Mesenchymal stem cell (in vitro differentiated cells and primary cell): ENCODE results near the gene MXRA7. TPM values are rescaled to one million over a fixed set of nuclear protein-coding genes. Genes with fewer than 3 reads are reported as not detected.
A peak's percentile ranks its signal among the peaks of the same experiment; 100 is the strongest.

Source experiments
- DNase-seq: peaks from one replicate; pipeline ENCODE4 v3.0.0-alpha.2; 2013
- H2AFZ ChIP-seq: one replicate; pipeline ENCODE4 v1.6.1; 2013; ENCODE audit warnings: low read depth, mild to moderate bottlenecking, control low read depth, inconsistent platforms, low read length, moderate library complexity
- H2AK5ac ChIP-seq: 2 replicates; pipeline ENCODE4 v1.6.1; 2013; ENCODE audit warnings: low read length, moderate library complexity, mild to moderate bottlenecking, inconsistent platforms; ENCODE audit not compliant: severe bottlenecking
- H2BK120ac ChIP-seq: one replicate; pipeline ENCODE4 v1.6.1; 2013; ENCODE audit warnings: low read depth, mild to moderate bottlenecking, inconsistent platforms, low read length, moderate library complexity
- H2BK12ac ChIP-seq, 2 experiments: one replicate each; pipeline ENCODE4 v1.6.1; 2013; ENCODE audit warnings: inconsistent platforms in 2 of 2, low read length in 2 of 2, mild to moderate bottlenecking in 2 of 2, moderate library complexity in 2 of 2, control low read depth in 1 of 2
- H2BK15ac ChIP-seq: one replicate; pipeline ENCODE4 v1.6.1; 2013; ENCODE audit warnings: mild to moderate bottlenecking, low read depth, inconsistent platforms; ENCODE audit not compliant: poor library complexity, severe bottlenecking
- H2BK5ac ChIP-seq: 2 replicates; pipeline ENCODE4 v1.6.1; 2013; ENCODE audit warnings: low read depth, mild to moderate bottlenecking, low read length, control low read depth, inconsistent platforms; ENCODE audit not compliant: poor library complexity, severe bottlenecking
- H3K14ac ChIP-seq, 2 experiments: one replicate each; pipeline ENCODE4 v1.6.1; 2013; ENCODE audit warnings: inconsistent platforms in 2 of 2, low read length in 2 of 2, control low read depth in 1 of 2, mild to moderate bottlenecking in 1 of 2, moderate library complexity in 1 of 2
- H3K18ac ChIP-seq, 2 experiments: one replicate each; pipeline ENCODE4 v1.6.1; 2013; ENCODE audit warnings: inconsistent platforms in 2 of 2, low read length in 2 of 2, control low read depth in 1 of 2, low read depth in 1 of 2, mild to moderate bottlenecking in 1 of 2
- H3K23ac ChIP-seq, 2 experiments: one replicate each; pipeline ENCODE4 v1.6.1; 2013; ENCODE audit warnings: inconsistent platforms in 2 of 2, low read length in 2 of 2, mild to moderate bottlenecking in 2 of 2, moderate library complexity in 2 of 2, control low read depth in 1 of 2
- H3K27ac ChIP-seq: 2 replicates; pipeline ENCODE4 v1.5.1; 2013; ENCODE audit warnings: mild to moderate bottlenecking, moderate library complexity, low read length, control low read depth, inconsistent platforms; ENCODE audit not compliant: poor library complexity, severe bottlenecking
- H3K27me3 ChIP-seq, 2 experiments: 2 replicates each; pipeline versions ENCODE4 v1.6.1 to v1.7.0; 2013; ENCODE audit warnings: low read length in 2 of 2, mild to moderate bottlenecking in 2 of 2, moderate library complexity in 2 of 2, control low read depth in 1 of 2, inconsistent platforms in 1 of 2; ENCODE audit not compliant: control insufficient read depth in 1 of 2, insufficient read depth in 1 of 2
- H3K36me3 ChIP-seq, 2 experiments: 2 replicates each; pipeline versions ENCODE4 v1.6.1 to v1.7.0; 2013; ENCODE audit warnings: low read length in 2 of 2, control low read depth in 1 of 2, inconsistent platforms in 1 of 2, low read depth in 1 of 2, mild to moderate bottlenecking in 1 of 2; ENCODE audit not compliant: insufficient read depth in 2 of 2, control insufficient read depth in 1 of 2
- H3K4ac ChIP-seq, 2 experiments: one replicate each; pipeline ENCODE4 v1.6.1; 2013; ENCODE audit warnings: inconsistent platforms in 2 of 2, low read length in 2 of 2, mild to moderate bottlenecking in 2 of 2, moderate library complexity in 2 of 2, control low read depth in 1 of 2, low read depth in 1 of 2
- H3K4me1 ChIP-seq: 2 replicates; pipeline ENCODE4 v1.6.1; 2013; ENCODE audit warnings: low read depth, low read length, control low read depth; ENCODE audit not compliant: control insufficient read depth, insufficient read depth
- H3K4me2 ChIP-seq: 2 replicates; pipeline ENCODE4 v1.6.1; 2013; ENCODE audit warnings: low read length, mild to moderate bottlenecking, inconsistent platforms; ENCODE audit not compliant: poor library complexity, severe bottlenecking
- H3K4me3 ChIP-seq, 2 experiments: 2 replicates each; pipeline versions ENCODE4 v1.5.1 to v1.7.0; 2013; ENCODE audit warnings: low read length in 2 of 2, mild to moderate bottlenecking in 2 of 2, control low read depth in 1 of 2, low read depth in 1 of 2; ENCODE audit not compliant: insufficient read depth in 1 of 2
- H3K79me1 ChIP-seq: replicated peaks from 2 replicates; pipeline ENCODE4 v1.6.1; 2013; ENCODE audit warnings: mild to moderate bottlenecking, control low read depth, low read length, inconsistent platforms; ENCODE audit not compliant: poor library complexity, severe bottlenecking
- H3K9ac ChIP-seq: 2 replicates; pipeline ENCODE4 v1.7.0; 2013; ENCODE audit warnings: mild to moderate bottlenecking, low read length, moderate library complexity
- H3K9me3 ChIP-seq: 2 replicates; pipeline ENCODE4 v1.7.0; 2013; ENCODE audit warnings: mild to moderate bottlenecking, low read length; ENCODE audit not compliant: control insufficient read depth
- H4K8ac ChIP-seq: one replicate; pipeline ENCODE4 v1.6.1; 2013; ENCODE audit warnings: inconsistent platforms, mild to moderate bottlenecking, low read length, moderate library complexity
- H4K91ac ChIP-seq: one replicate; pipeline ENCODE4 v1.6.1; 2013; ENCODE audit warnings: mild to moderate bottlenecking, low read length, inconsistent platforms
- WGBS: methylation state at CpG from one replicate; pipeline ENCODE4 v1.1.7; 2013; ENCODE audit warnings: mixed read lengths; 5-methylcytosine and 5-hydroxymethylcytosine counted together
- polyA plus RNA-seq, 2 experiments: library from polyadenylated mRNA; stranded (reverse); fragments of 200-250 nt; gene quantifications; one replicate each; pipeline ENCODE4 v1.2.3, GENCODE V29; 2013

MXRA7 gene
- 167 TPM for polyA plus RNA-seq (2013, experiment 1 of 2)
- polyA plus RNA-seq (2013, experiment 2 of 2): 173 TPM

GRCh38 chr17:76710863-76711611, at the start of gene MXRA7:
Gene MXRA7 (minus strand): TSS chr17:76710965. CDS start chr17:76710946, 19 bp downstream.
- H2AFZ ChIP-seq: no peak within 1 kb of the TSS
- WGBS: 3% methylated on average over 42 of the region's 56 CpGs

GRCh38 chr17:76758570-76758969, 47.8 kb upstream of the MXRA7 start:
- no peak overlapping the region for H3K27ac ChIP-seq
- no peak overlapping the region for H3K4me3 ChIP-seq
- peaks cover 7 to 49% of the 10 kb centered on the region in 2 experiments for H3K36me3 ChIP-seq
- 100% methylated on average over 2 of the region's 3 CpGs for WGBS
- H4K91ac ChIP-seq: no peak overlapping the region
- DNase-seq: no peak
- H3K4ac ChIP-seq: no peak overlapping the region
- H3K79me1 ChIP-seq: no peaks in the 10 kb centered on the region
- no peak overlapping the region for H2AK5ac ChIP-seq
- H2BK15ac ChIP-seq: no peak overlapping the region
- no peak overlapping the region for H2BK5ac ChIP-seq
- H3K4me2 ChIP-seq: no peak overlapping the region
- H3K14ac ChIP-seq: no peak overlapping the region
- no peak overlapping the region for H4K8ac ChIP-seq
- H2BK120ac ChIP-seq: no peak overlapping the region
- no peaks in the 10 kb centered on the region for H3K27me3 ChIP-seq
- peaks cover 3% of the 10 kb centered on the region for H3K4me1 ChIP-seq
- no peak overlapping the region for H3K18ac ChIP-seq
- H3K23ac ChIP-seq: no peak overlapping the region
- H3K9me3 ChIP-seq: no peaks in the 10 kb centered on the region
- no peak overlapping the region for H2AFZ ChIP-seq
- H3K9ac ChIP-seq: no peak overlapping the region
- H2BK12ac ChIP-seq: no peak overlapping the region

More at GRCh38 chr17:76710863-76711611, at the start of gene MXRA7:
- Histone ChIP-seq H3K9me3 (no peaks in the 10 kb centered on the region), H3K23ac (peak within 1 kb of the TSS in 1 of 2 experiments; percentile 99), H3K4me1 (peaks cover 29% of the 10 kb centered on the region), H3K9ac (peak within 1 kb of the TSS; percentile 94), H2BK120ac (peak within 1 kb of the TSS; percentile 74), H2AK5ac (peak within 1 kb of the TSS; percentile 95), H4K8ac (peak within 1 kb of the TSS; percentile 79), H3K4me3 (peak within 1 kb of the TSS; percentile 84), H2BK5ac (peak within 1 kb of the TSS; percentile 57), H2BK12ac (peak within 1 kb of the TSS; percentile 15 to 98), H3K4ac (peak within 1 kb of the TSS; percentile 75 to 93), H3K4me2 (peak within 1 kb of the TSS; percentile 90), H2BK15ac (peak within 1 kb of the TSS; percentile 54), H3K27ac (peak within 1 kb of the TSS; percentile 98), H3K27me3 (no peaks in the 10 kb centered on the region), H3K18ac (peak within 1 kb of the TSS; percentile 9 to 99), H3K36me3 (peaks cover 26 to 29% of the 10 kb centered on the region in 2 experiments), H3K14ac (peak within 1 kb of the TSS; percentile 76 to 96), H4K91ac (peak within 1 kb of the TSS; percentile 55), H3K79me1 (peaks cover 15% of the 10 kb centered on the region)
- peak; percentile 74 for DNase-seq

GRCh38 chr17:76757256-76757655, 46.5 kb upstream of the MXRA7 start:
- Histone ChIP-seq H2BK120ac (no peak overlapping the region), H2BK12ac (no peak overlapping the region), H3K14ac (no peak overlapping the region), H2AK5ac (no peak overlapping the region), H2BK5ac (no peak overlapping the region), H3K36me3 (peaks cover 7 to 51% of the 10 kb centered on the region in 2 experiments), H4K91ac (peak overlapping the region; percentile 56), H3K27ac (no peak overlapping the region), H3K27me3 (no peaks in the 10 kb centered on the region), H3K18ac (no peak overlapping the region), H4K8ac (no peak overlapping the region), H3K4me2 (no peak overlapping the region), H2BK15ac (no peak overlapping the region), H3K4me3 (no peak overlapping the region), H3K23ac (no peak overlapping the region), H3K9ac (no peak overlapping the region), H3K9me3 (no peaks in the 10 kb centered on the region), H3K4me1 (peaks cover 6% of the 10 kb centered on the region), H3K79me1 (no peaks in the 10 kb centered on the region), H3K4ac (no peak overlapping the region), H2AFZ (no peak overlapping the region)
- WGBS: 90% methylated on average over 5 of the region's 5 CpGs
- DNase-seq: no peak

- H3K9me3 ChIP-seq: no peaks in the 10 kb centered on the region
- H3K27ac ChIP-seq: no peak overlapping the region
- H2BK12ac ChIP-seq: no peak overlapping the region
- H3K4me2 ChIP-seq: no peak overlapping the region
- no peak overlapping the region for H3K9ac ChIP-seq
- no peak for DNase-seq
- 97% methylated on average over 1 of the region's 2 CpGs for WGBS
- no peak overlapping the region for H2BK5ac ChIP-seq
- no peak overlapping the region for H2AFZ ChIP-seq
- no peaks in the 10 kb centered on the region for H3K79me1 ChIP-seq
- H2BK120ac ChIP-seq: no peak overlapping the region
- no peak overlapping the region for H4K8ac ChIP-seq
- H3K36me3 ChIP-seq: peaks cover 7 to 56% of the 10 kb centered on the region in 2 experiments
- no peak overlapping the region for H2AK5ac ChIP-seq
- H3K4me1 ChIP-seq: peaks cover 6% of the 10 kb centered on the region
- H3K27me3 ChIP-seq: no peaks in the 10 kb centered on the region
- H3K4ac ChIP-seq: no peak overlapping the region
- no peak overlapping the region for H4K91ac ChIP-seq
- no peak overlapping the region for H3K23ac ChIP-seq
- H3K18ac ChIP-seq: no peak overlapping the region
- no peak overlapping the region for H3K4me3 ChIP-seq
- no peak overlapping the region for H2BK15ac ChIP-seq
- H3K14ac ChIP-seq: no peak overlapping the region
Measured at GRCh38 chr17:76755285-76755684, 44.5 kb upstream of the MXRA7 start.
